Gastroesophageal sphincter (tissue), 4 donors: ENCODE data around the gene YWHAH. TPM values are rescaled to one million over a fixed set of nuclear protein-coding genes. Genes with fewer than 3 reads are reported as not detected.

ENCODE experiments used
- ATAC-seq: fragments of 150-250 bp; one replicate; pipeline ENCODE4 v1.9.1; 2016; ENCODE audit warnings: mild to moderate bottlenecking, moderate library complexity
- H3K27ac ChIP-seq, 4 donors: fragments of 200-600 bp; sonication (generic) in 3 of 4; 1 replicate in 3 of 4; 2 replicates in 1 of 4; pipeline ENCODE4 v1.5.1; 2016 to 2019
- H3K27me3 ChIP-seq: fragments of 200-600 bp; sonication (generic); one replicate; pipeline ENCODE4 v1.5.1; 2019
- H3K36me3 ChIP-seq, 2 donors: fragments of 200-600 bp; sonication (generic); one replicate each; pipeline ENCODE4 v1.5.1; 2019; ENCODE audit warnings: control low read depth in 1 of 2
- H3K4me1 ChIP-seq, 3 donors: fragments of 200-600 bp; sonication (generic); 1 replicate in 2 of 3; 2 replicates in 1 of 3; pipeline ENCODE4 v1.5.1; 2016 to 2019; ENCODE audit warnings: control low read depth in 2 of 3
- H3K4me3 ChIP-seq, 2 donors: fragments of 200-600 bp; sonication (generic); one replicate each; pipeline ENCODE4 v1.5.1; 2019; ENCODE audit warnings: mild to moderate bottlenecking in 1 of 2, moderate library complexity in 1 of 2
- H3K9me3 ChIP-seq, 3 donors: fragments of 200-600 bp; sonication (generic); one replicate each; pipeline ENCODE4 v1.5.1; 2017 to 2019; ENCODE audit warnings: control low read depth in 2 of 3
- EP300 ChIP-seq: sonication (generic); formaldehyde crosslinking; IDR thresholded peaks from one replicate; pipeline ENCODE4 v1.6.1; 2017; ENCODE audit warnings: antibody characterized with exemption, mild to moderate bottlenecking
- POLR2A ChIP-seq, 2 donors: fragments of 450-650 bp; IDR thresholded peaks; one replicate each; pipeline ENCODE4 v1.6.1; 2017; ENCODE audit warnings: antibody characterized with exemption in 2 of 2, mild to moderate bottlenecking in 2 of 2, moderate library complexity in 1 of 2
- POLR2AphosphoS5 ChIP-seq: sonication (generic); formaldehyde crosslinking; IDR thresholded peaks from one replicate; pipeline ENCODE4 v1.6.1; 2017; ENCODE audit warnings: antibody characterized with exemption
- WGBS, 2 donors: methylation state at CpG; one replicate each; pipeline ENCODE4 v1.1.5; 2018; ENCODE audit warnings: low coverage in 1 of 2; 5-methylcytosine and 5-hydroxymethylcytosine counted together
- total RNA-seq, 4 donors: library from RNA; depleted of rRNA; stranded (reverse); fragments of >200 nt; gene quantifications; one replicate each; pipeline ENCODE4 v1.1.0, GENCODE V29; 2016
- TF ChIP-seq, protein P1 (sequence below), 4 experiments: fragments of 200-600 bp in 2 of 4; fragments of 450-650 bp in 2 of 4; sonication (generic) in 1 of 4; IDR thresholded peaks; one replicate each; pipeline ENCODE4 v1.5.1; 2017 to 2019; ENCODE audit warnings: antibody characterized with exemption in 4 of 4, mild to moderate bottlenecking in 2 of 4, moderate library complexity in 2 of 4

YWHAH gene
- total RNA-seq, 4 donors from 2014 or later, result 127 to 263 (median 169) TPM

DNA sequence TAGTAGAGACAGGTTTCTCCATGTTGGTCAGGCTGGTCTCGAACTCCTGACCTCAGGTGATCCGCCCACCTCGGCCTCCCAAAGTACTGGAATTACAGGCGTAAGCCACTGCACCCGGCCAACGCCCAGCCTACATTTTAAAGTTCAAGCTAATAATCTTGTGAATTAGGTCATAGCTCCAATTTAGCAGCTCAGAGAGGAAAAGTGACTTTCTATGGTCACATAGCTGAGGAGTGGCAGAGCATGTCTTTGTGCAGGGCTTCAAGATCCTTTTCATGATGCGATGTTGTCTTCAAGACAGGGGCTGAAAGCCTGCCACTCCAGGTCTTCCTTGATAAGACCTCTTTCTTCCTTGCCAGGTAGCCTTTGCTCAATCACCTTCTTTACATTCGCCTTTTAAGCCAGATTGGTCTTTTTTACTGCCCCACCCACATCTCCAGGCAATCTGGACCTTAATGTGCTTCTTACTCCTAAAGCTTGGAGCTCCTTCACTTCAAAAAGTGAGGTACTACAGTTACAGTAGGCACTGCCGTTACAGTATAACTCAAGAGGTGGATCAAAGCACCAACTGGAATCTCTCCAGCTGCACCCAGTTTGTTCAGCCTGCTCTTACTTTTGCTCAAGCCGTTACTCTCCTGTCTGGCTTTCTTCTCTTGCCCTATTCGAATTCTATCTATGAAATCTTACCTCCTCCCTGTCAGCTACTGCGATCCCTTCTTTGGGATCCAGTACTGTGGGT lies 18.2 kb downstream of the YWHAH start:
- Histone ChIP-seq H3K27ac (no peak overlapping the region), H3K4me1 (no peaks in the 10 kb centered on the region), H3K27me3 (no peaks in the 10 kb centered on the region), H3K36me3 (peaks cover 0 to 18% of the 10 kb centered on the region in 2 donors), H3K4me3 (no peak overlapping the region), H3K9me3 (no peaks in the 10 kb centered on the region)
- TF ChIP-seq EP300 (no peak), POLR2AphosphoS5 (no peak), POLR2A (IDR thresholded peaks at IDR 0.05) (no peak)
- TF ChIP-seq, protein P1, sequence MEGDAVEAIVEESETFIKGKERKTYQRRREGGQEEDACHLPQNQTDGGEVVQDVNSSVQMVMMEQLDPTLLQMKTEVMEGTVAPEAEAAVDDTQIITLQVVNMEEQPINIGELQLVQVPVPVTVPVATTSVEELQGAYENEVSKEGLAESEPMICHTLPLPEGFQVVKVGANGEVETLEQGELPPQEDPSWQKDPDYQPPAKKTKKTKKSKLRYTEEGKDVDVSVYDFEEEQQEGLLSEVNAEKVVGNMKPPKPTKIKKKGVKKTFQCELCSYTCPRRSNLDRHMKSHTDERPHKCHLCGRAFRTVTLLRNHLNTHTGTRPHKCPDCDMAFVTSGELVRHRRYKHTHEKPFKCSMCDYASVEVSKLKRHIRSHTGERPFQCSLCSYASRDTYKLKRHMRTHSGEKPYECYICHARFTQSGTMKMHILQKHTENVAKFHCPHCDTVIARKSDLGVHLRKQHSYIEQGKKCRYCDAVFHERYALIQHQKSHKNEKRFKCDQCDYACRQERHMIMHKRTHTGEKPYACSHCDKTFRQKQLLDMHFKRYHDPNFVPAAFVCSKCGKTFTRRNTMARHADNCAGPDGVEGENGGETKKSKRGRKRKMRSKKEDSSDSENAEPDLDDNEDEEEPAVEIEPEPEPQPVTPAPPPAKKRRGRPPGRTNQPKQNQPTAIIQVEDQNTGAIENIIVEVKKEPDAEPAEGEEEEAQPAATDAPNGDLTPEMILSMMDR (IDR thresholded peaks at IDR 0.05), result no peak
- ATAC-seq, result no peak
- 69 to 88% methylated on average over 9 to 10 of the region's 12 CpGs for WGBS, 2 donors

DNA sequence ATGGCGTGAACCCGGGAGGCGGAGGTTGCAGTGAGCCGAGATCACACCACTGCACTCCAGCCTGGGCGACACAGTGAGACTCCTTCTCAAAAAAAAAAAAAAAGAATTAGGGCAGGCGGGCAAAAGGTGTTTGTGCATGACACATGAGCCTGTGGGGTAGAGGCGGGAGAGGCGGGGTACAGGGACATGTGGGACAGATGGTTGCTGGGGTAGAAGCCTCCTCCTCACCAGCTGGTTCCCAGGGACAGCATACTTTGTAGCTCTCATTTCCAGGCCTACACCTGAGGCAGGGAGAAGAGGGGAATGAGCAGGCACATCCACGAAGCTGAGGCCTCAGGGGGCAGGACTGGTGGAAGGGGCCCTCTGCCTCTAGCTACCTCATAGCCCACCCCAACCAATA lies 23.7 kb downstream of the YWHAH start:
- no peaks in the 10 kb centered on the region for H3K27me3 ChIP-seq
- H3K36me3 ChIP-seq, result no peaks in the 10 kb centered on the region
- peaks cover 0 to 12% (median 11%) of the 10 kb centered on the region in 3 donors for H3K4me1 ChIP-seq
- 97% methylated on average over 6 of the region's 9 CpGs; no CpG with 5 or more reads in 1 of the 2 donors for WGBS, 2 donors
- TF ChIP-seq EP300 (no peak), POLR2A (IDR thresholded peaks at IDR 0.05) (no peak), POLR2AphosphoS5 (no peak)
- TF ChIP-seq, protein P1 (IDR thresholded peaks at IDR 0.05), result no peak
- H3K9me3 ChIP-seq, result no peaks in the 10 kb centered on the region
- no peak overlapping the region for H3K4me3 ChIP-seq
- no peak for ATAC-seq
- no peak overlapping the region for H3K27ac ChIP-seq

- Histone ChIP-seq H3K9me3 (no peaks in the 10 kb centered on the region), H3K27ac (peak overlapping the region in 1 of 4 donors; percentile 64), H3K4me3 (peak overlapping the region; percentile 5 to 45), H3K4me1 (peaks cover 0 to 12% (median 11%) of the 10 kb centered on the region in 3 donors), H3K36me3 (no peaks in the 10 kb centered on the region), H3K27me3 (no peaks in the 10 kb centered on the region)
- TF ChIP-seq POLR2AphosphoS5, result no peak
- TF ChIP-seq EP300, result no peak
- TF ChIP-seq, protein P1 (IDR thresholded peaks at IDR 0.05), result peak in 3 of 4 experiments; percentile 30 to 51 (median 32)
- TF ChIP-seq POLR2A (IDR thresholded peaks at IDR 0.05), result no peak
- peak; percentile 73 for ATAC-seq
- 44 to 50% methylated on average over 10 to 14 of the region's 19 CpGs for WGBS, 2 donors
Measured at GRCh38 chr22:31969789-31970489, 25.6 kb downstream of the YWHAH start.

- peak; percentile 95 for ATAC-seq
- H3K36me3 ChIP-seq, result no peaks in the 10 kb centered on the region
- H3K4me3 ChIP-seq, result peak overlapping the region; percentile 5 to 45
- H3K4me1 ChIP-seq, result peaks cover 0 to 12% (median 11%) of the 10 kb centered on the region in 3 donors
- H3K9me3 ChIP-seq, result no peaks in the 10 kb centered on the region
- TF ChIP-seq POLR2AphosphoS5, result no peak
- TF ChIP-seq, protein P1 (IDR thresholded peaks at IDR 0.05), result peak; percentile 76 to 93 (median 88)
- no peaks in the 10 kb centered on the region for H3K27me3 ChIP-seq
- H3K27ac ChIP-seq, result peak overlapping the region in 1 of 4 donors; percentile 64
- 20 to 32% methylated on average over 10 of the region's 55 CpGs for WGBS, 2 donors
Measured at GRCh38 chr22:31970490-31971444, 26.4 kb downstream of the YWHAH start.
